H1 (cell line): ENCODE measurements around the gene SLC43A3. TPM values are rescaled to one million over a fixed set of nuclear protein-coding genes. Genes with fewer than 3 reads are reported as not detected.

Experiments used
- ASH2L ChIP-seq: fragments of 200-600, 300-600 bp; sonication (generic); IDR thresholded peaks from one replicate; pipeline ENCODE4 v1.7.1; 2017; ENCODE audit warnings: low read length
- ATF2 ChIP-seq: IDR thresholded peaks from 2 replicates; pipeline ENCODE4 v1.6.1; 2012; ENCODE audit warnings: low read length, inconsistent platforms
- BACH1 ChIP-seq: IDR thresholded peaks from 2 replicates; pipeline ENCODE4 v1.6.1; 2012; ENCODE audit warnings: low read length, improper control_type of control experiment
- CTBP2 ChIP-seq: IDR thresholded peaks from 2 replicates; pipeline ENCODE4 v1.7.0; 2011; ENCODE audit warnings: borderline replicate concordance, mild to moderate bottlenecking, moderate library complexity, mixed read lengths, low read length; ENCODE audit not compliant: insufficient read depth, insufficient read length
- MAFK ChIP-seq: IDR thresholded peaks from 2 replicates; pipeline ENCODE4 v1.6.1; 2012; ENCODE audit warnings: low read depth, mild to moderate bottlenecking, improper control_type of control experiment, low read length
- POLR2AphosphoS5 ChIP-seq: IDR thresholded peaks from 2 replicates; pipeline ENCODE4 v1.6.1; 2011; ENCODE audit warnings: low read depth, low read length
- polyA plus RNA-seq, 7 experiments: library from polyadenylated mRNA; depleted of rRNA in 3 of 7; stranded (reverse) in 5 of 7; unstranded in 2 of 7; fragments of >200 nt in 5 of 7; fragments of 200-250 nt in 2 of 7; gene quantifications; 1 replicate in 5 of 7; 2 replicates in 1 of 7; 4 replicates in 1 of 7; pipeline versions ENCODE4 v1.2.1 to v1.2.3, GENCODE V29; 2011 to 2013; ENCODE audit warnings: missing spikeins in 2 of 7, mixed read lengths in 2 of 7
- total RNA-seq: library from RNA; stranded (reverse); fragmentation: NEBNext Ultra II Directional; extraction: Animal tissue kit (Norgen Biotek cat#: 25700); gene quantifications from 2 replicates; pipeline ENCODE4 v1.2.1, GENCODE V29; 2021

SLC43A3 gene
- total and polyA plus RNA-seq, 2 of the 8 experiments (the other 6 are each of a cell fraction or from before 2014, with no cell fraction given): 31.8 to 67.8 TPM

DNA sequence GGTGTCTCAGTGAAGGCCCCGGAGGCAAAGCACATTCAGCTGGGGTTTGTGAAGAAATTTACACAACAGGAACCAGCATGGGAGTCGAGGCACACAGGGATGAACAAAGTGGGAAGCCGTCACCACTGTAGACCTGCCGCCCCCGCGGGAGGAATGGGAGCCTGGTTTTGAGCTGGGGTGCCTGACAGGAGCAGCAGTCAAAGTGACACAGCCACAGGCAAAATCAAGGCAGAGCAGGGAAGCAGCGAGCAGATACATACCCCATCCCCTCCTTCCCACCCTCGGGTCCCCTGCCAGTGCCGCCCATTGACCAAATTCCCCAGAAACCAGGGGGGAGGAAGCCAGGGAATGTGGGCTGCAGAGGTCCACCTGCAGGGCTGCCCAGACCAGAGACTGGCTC lies 67.9 kb downstream of the SLC43A3 start (continued):
- no peak for TF ChIP-seq BACH1
- no peak for TF ChIP-seq ATF2
- TF ChIP-seq MAFK: no peak
- no peak for TF ChIP-seq ASH2L
- TF ChIP-seq CTBP2: no peak
- no peak for TF ChIP-seq POLR2AphosphoS5
- TF ChIP-seq, all 59 proteins: peak for 0
